IMR-90 (cell line): ENCODE data around the gene TSPAN17. TPM values are rescaled to one million over a fixed set of nuclear protein-coding genes. Genes with fewer than 3 reads are reported as not detected.

Experiments used
- ATAC-seq: fragments of 200-7000 bp; cut with Tn5 transposase; 2 replicates; pipeline ENCODE4 v1.9.1; 2020; ENCODE audit warnings: low read depth, mild to moderate bottlenecking, moderate library complexity
- BruUV-seq: library from RNA; stranded (reverse); fragments of 400-500 nt; replicated peaks from 2 replicates; lab custom pipeline; 2021; lab: Mats Ljungman, UMichigan
- CTCF ChIA-PET: fragments of 300-600 bp; formaldehyde crosslinking; extraction: SDS; loops from one replicate; lab custom pipeline; 2021; ENCODE audit warnings: antibody characterized with exemption; lab: Yijun Ruan, JAX
- POLR2A ChIA-PET: fragments of 300-600 bp; sonication (Branson Sonifier 250); formaldehyde crosslinking; loops from one replicate; lab custom pipeline; 2022; ENCODE audit warnings: antibody characterized with exemption; ENCODE audit not compliant: unreplicated experiment; lab: Charles Lee
- DNase-seq: peaks from one replicate; pipeline ENCODE4 v3.0.0; 2013
- H2AFZ ChIP-seq: replicated peaks from 2 replicates; pipeline ENCODE3; 2013; ENCODE audit warnings: low read length, mild to moderate bottlenecking; ENCODE audit not compliant: poor library complexity
- H2AK5ac ChIP-seq: 2 replicates; pipeline ENCODE4 v1.6.1; 2013; ENCODE audit warnings: low read depth, low read length, inconsistent platforms
- H2AK9ac ChIP-seq: replicated peaks from 2 replicates; pipeline ENCODE3; 2013; ENCODE audit warnings: mild to moderate bottlenecking, low read depth, low read length, moderate library complexity; ENCODE audit not compliant: poor library complexity
- H2BK120ac ChIP-seq: 2 replicates; pipeline ENCODE4 v1.6.1; 2013; ENCODE audit warnings: low read depth, low read length, inconsistent platforms
- H2BK15ac ChIP-seq: 3 replicates; pipeline ENCODE4 v1.6.1; 2013; ENCODE audit warnings: low read depth, low read length, inconsistent platforms
- H2BK20ac ChIP-seq: 2 replicates; pipeline ENCODE4 v1.6.1; 2013; ENCODE audit warnings: low read depth, mild to moderate bottlenecking, inconsistent platforms, low read length, moderate library complexity
- H2BK5ac ChIP-seq: 2 replicates; pipeline ENCODE4 v1.6.1; 2013; ENCODE audit warnings: mild to moderate bottlenecking, low read depth, low read length, inconsistent platforms; ENCODE audit not compliant: poor library complexity, severe bottlenecking
- H3K14ac ChIP-seq: replicated peaks from 2 replicates; pipeline ENCODE4 v1.6.1; 2013; ENCODE audit warnings: low read depth, low read length, inconsistent platforms
- H3K18ac ChIP-seq: 2 replicates; pipeline ENCODE4 v1.6.1; 2013; ENCODE audit warnings: low read depth, low read length, control low read depth
- H3K23ac ChIP-seq: 2 replicates; pipeline ENCODE4 v1.6.1; 2013; ENCODE audit warnings: low read depth, low read length, inconsistent platforms
- H3K27ac ChIP-seq: 2 replicates; pipeline ENCODE4 v1.5.1; 2013; ENCODE audit warnings: mild to moderate bottlenecking, control low read depth, low read length; ENCODE audit not compliant: insufficient read depth
- H3K27me3 ChIP-seq: 2 replicates; pipeline ENCODE4 v1.6.1; 2013; ENCODE audit warnings: low read length; ENCODE audit not compliant: control insufficient read depth, insufficient read depth
- H3K36me3 ChIP-seq: 2 replicates; pipeline ENCODE4 v1.6.1; 2013; ENCODE audit warnings: low read length, mixed read lengths; ENCODE audit not compliant: control insufficient read depth, insufficient read depth
- H3K4ac ChIP-seq: 2 replicates; pipeline ENCODE4 v1.6.1; 2013; ENCODE audit warnings: low read depth, low read length, inconsistent platforms
- H3K4me1 ChIP-seq: 2 replicates; pipeline ENCODE4 v1.6.1; 2013; ENCODE audit warnings: low read length, mixed read lengths; ENCODE audit not compliant: control insufficient read depth, insufficient read depth
- H3K4me2 ChIP-seq: 2 replicates; pipeline ENCODE4 v1.6.1; 2013; ENCODE audit warnings: low read depth, mild to moderate bottlenecking, control low read depth, low read length, moderate library complexity
- H3K4me3 ChIP-seq: 2 replicates; pipeline ENCODE4 v1.5.1; 2013; ENCODE audit warnings: low read depth, mild to moderate bottlenecking, control low read depth, low read length, moderate library complexity; ENCODE audit not compliant: insufficient read depth
- H3K56ac ChIP-seq: 2 replicates; pipeline ENCODE4 v1.6.1; 2013; ENCODE audit warnings: low read length, inconsistent platforms; ENCODE audit not compliant: insufficient read depth; ENCODE audit errors: extremely low read depth
- H3K79me1 ChIP-seq, 2 experiments: 2 replicates each; pipeline ENCODE4 v1.6.1; 2013; ENCODE audit warnings: low read length in 2 of 2, inconsistent platforms in 1 of 2, low read depth in 1 of 2
- H3K9ac ChIP-seq: 2 replicates; pipeline ENCODE4 v1.6.1; 2013; ENCODE audit warnings: low read depth, low read length, control low read depth
- H3K9me1 ChIP-seq: 2 replicates; pipeline ENCODE4 v1.6.1; 2013; ENCODE audit warnings: low read length, inconsistent platforms; ENCODE audit not compliant: insufficient read depth
- H3K9me3 ChIP-seq: 2 replicates; pipeline ENCODE4 v1.6.1; 2013; ENCODE audit warnings: low read length; ENCODE audit not compliant: control insufficient read depth, insufficient read depth
- H4K20me1 ChIP-seq: 2 replicates; pipeline ENCODE4 v1.6.1; 2013; ENCODE audit warnings: low read length, inconsistent platforms; ENCODE audit not compliant: insufficient read depth
- H4K5ac ChIP-seq: 2 replicates; pipeline ENCODE4 v1.6.1; 2013; ENCODE audit warnings: mild to moderate bottlenecking, low read depth, low read length, control low read depth
- H4K8ac ChIP-seq, 2 experiments: 2 replicates each; pipeline ENCODE4 v1.6.1; 2013; ENCODE audit warnings: low read depth in 2 of 2, low read length in 2 of 2, control low read depth in 1 of 2, inconsistent platforms in 1 of 2
- H4K91ac ChIP-seq: 2 replicates; pipeline ENCODE4 v1.6.1; 2013; ENCODE audit warnings: low read depth, low read length, inconsistent platforms; ENCODE audit not compliant: insufficient read depth
- MAFK ChIP-seq: IDR thresholded peaks from 2 replicates; pipeline ENCODE4 v1.6.1; 2012; ENCODE audit warnings: low read depth, low read length, improper control_type of control experiment
- MXI1 ChIP-seq: IDR thresholded peaks from 2 replicates; pipeline ENCODE4 v1.6.1; 2012; ENCODE audit warnings: low read depth, mild to moderate bottlenecking, low read length, moderate library complexity, borderline replicate concordance
- WGBS, 2 experiments: methylation state at CpG; one replicate each; pipeline versions ENCODE4 v1.1.5 to v1.1.7; 2013; ENCODE audit warnings: missing lambda C conversion rate in 2 of 2; ENCODE audit not compliant: insufficient read length in 1 of 2; ENCODE audit errors: extremely low coverage in 2 of 2; 5-methylcytosine and 5-hydroxymethylcytosine counted together
- dilution Hi-C: fragments of 300-500 bp; cut with HindIII; formaldehyde crosslinking; loops from one replicate; pipeline ENCODE4 v1.14.3; 2018; ENCODE audit warnings: low sequenced_read_pairs; ENCODE audit not compliant: unreplicated experiment
- in situ Hi-C: fragments of 300-500 bp; cut with MboI; formaldehyde crosslinking; loops from 3 replicates; pipeline ENCODE4 v1.14.3; 2019; ENCODE audit warnings: low sequenced_read_pairs, inconsistent platforms, mixed read lengths
- intact Hi-C: fragments of 100-400 bp; cut with micrococcal nuclease; formaldehyde crosslinking; loops from 2 replicates; pipeline ENCODE4 v1.10.0; 2022
- polyA plus RNA-seq, 3 experiments: library from polyadenylated mRNA; depleted of rRNA; stranded (reverse); fragments of >200 nt; gene quantifications; 2 replicates each; pipeline ENCODE4 v1.2.3, GENCODE V29; 2012; ENCODE audit warnings: low replicate concordance in 1 of 3
- total RNA-seq: library from RNA; depleted of rRNA; stranded (reverse); fragments of >200 nt; gene quantifications from 2 replicates; pipeline ENCODE4 v1.2.3, GENCODE V29; 2012
- TF ChIP-seq, protein P1 (sequence below): fragments of 150-350 bp; IDR thresholded peaks from 2 replicates; pipeline ENCODE4 v1.6.1; 2016; ENCODE audit warnings: low read depth, mild to moderate bottlenecking, low read length, moderate library complexity, borderline replicate concordance

TSPAN17 gene
- total and polyA plus RNA-seq, 2 of the 4 experiments (the other 2 are of a cell fraction) = 34.2 to 41.6 TPM

- POLR2A ChIA-PET = no interaction called here
- H3K14ac ChIP-seq = no peak overlapping the region
These were observed 18.7 kb upstream of the TSPAN17 start for GRCh38 chr5:176628406-176629228.

More at GRCh38 chr5:176628406-176629228, 18.7 kb upstream of the TSPAN17 start:
- peak overlapping the region; percentile 61 for H2AK9ac ChIP-seq
- no peak overlapping the region for H2AK5ac ChIP-seq
- H2AFZ ChIP-seq = no peak overlapping the region
- no peak overlapping the region for H4K8ac ChIP-seq
- dilution Hi-C loops (no loop called here), intact Hi-C loops (no loop called here), in situ Hi-C loops (loop anchor here (10.0 kb wide), 1 partner anchor 54 kb away; no protein-coding TSS in a partner anchor)
- H3K23ac ChIP-seq = no peak overlapping the region
- no peak overlapping the region for H3K4me2 ChIP-seq
- H3K4me1 ChIP-seq = peaks cover 2% of the 10 kb centered on the region; the same call in 1 of the 2 replicates
- no peak overlapping the region for H3K27ac ChIP-seq
- 68% methylated on average over 6 of the region's 13 CpGs; no CpG with 5 or more reads in 1 of the 2 experiments for WGBS, 2 experiments
- BruUV-seq = no TSS peak
- CTCF ChIA-PET = no interaction called here
- TF ChIP-seq MAFK = no peak
- TF ChIP-seq, protein P1, sequence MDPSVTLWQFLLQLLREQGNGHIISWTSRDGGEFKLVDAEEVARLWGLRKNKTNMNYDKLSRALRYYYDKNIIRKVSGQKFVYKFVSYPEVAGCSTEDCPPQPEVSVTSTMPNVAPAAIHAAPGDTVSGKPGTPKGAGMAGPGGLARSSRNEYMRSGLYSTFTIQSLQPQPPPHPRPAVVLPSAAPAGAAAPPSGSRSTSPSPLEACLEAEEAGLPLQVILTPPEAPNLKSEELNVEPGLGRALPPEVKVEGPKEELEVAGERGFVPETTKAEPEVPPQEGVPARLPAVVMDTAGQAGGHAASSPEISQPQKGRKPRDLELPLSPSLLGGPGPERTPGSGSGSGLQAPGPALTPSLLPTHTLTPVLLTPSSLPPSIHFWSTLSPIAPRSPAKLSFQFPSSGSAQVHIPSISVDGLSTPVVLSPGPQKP = no peak
- no peak for TF ChIP-seq MXI1
- H2BK15ac ChIP-seq = no peak overlapping the region
- no peak overlapping the region for H3K9ac ChIP-seq
- no peak overlapping the region for H4K91ac ChIP-seq
- H3K18ac ChIP-seq = no peak overlapping the region
- H3K36me3 ChIP-seq = no peaks in the 10 kb centered on the region
- H4K20me1 ChIP-seq = no peaks in the 10 kb centered on the region; the same call in 1 of the 2 replicates
- ATAC-seq (no peak), DNase-seq (no peak)
- no peaks in the 10 kb centered on the region for H3K9me3 ChIP-seq
- H3K4me3 ChIP-seq = no peak overlapping the region
- no peaks in the 10 kb centered on the region for H3K79me1 ChIP-seq
- no peak overlapping the region for H3K4ac ChIP-seq
- H2BK20ac ChIP-seq = no peak overlapping the region
- no peak overlapping the region for H2BK120ac ChIP-seq
- no peak overlapping the region for H2BK5ac ChIP-seq
- no peak overlapping the region for H3K56ac ChIP-seq
- peaks cover 3% of the 10 kb centered on the region; the same call in 1 of the 2 replicates for H3K9me1 ChIP-seq
- H4K5ac ChIP-seq = no peak overlapping the region
- H3K27me3 ChIP-seq = peaks cover 71% of the 10 kb centered on the region
